Smooth muscle cell of the brain vasculature (primary cell): ENCODE data around the gene TMEM41B.

Source experiments
- DNase-seq: peaks from one replicate; pipeline ENCODE4 v3.0.0-alpha.2; 2012; ENCODE audit warnings: low read depth, low spot score

The TMEM41B gene

DNA sequence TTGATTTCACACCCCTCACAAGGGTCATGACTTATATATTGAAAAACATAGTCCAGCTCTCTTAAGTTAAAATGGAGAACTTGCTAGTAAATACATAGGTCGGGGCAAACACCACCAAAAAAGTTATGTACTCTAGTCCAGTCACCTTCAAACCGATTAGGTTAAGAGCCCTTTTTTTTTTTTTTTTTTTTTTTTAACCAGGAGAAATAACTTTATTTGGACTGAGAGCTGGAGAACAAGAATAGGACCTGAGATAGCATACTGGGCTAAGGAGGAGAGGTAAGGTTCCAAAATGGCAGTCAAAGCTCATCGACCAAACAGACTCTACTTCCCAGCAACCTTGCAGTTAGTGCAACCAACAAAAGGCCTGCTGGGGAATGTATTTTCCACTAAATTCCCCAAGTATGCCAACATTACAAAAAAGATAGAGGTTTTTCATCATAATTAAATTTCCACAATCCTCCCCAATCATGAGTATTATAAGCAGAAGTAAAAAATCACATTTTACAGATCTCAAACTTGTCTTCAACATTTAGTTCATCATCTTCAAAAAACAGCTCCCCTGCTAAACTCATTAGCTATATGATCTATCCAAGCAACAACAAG lies 3.8 kb downstream of the TMEM41B start:
- DNase-seq, result no peak

DNA sequence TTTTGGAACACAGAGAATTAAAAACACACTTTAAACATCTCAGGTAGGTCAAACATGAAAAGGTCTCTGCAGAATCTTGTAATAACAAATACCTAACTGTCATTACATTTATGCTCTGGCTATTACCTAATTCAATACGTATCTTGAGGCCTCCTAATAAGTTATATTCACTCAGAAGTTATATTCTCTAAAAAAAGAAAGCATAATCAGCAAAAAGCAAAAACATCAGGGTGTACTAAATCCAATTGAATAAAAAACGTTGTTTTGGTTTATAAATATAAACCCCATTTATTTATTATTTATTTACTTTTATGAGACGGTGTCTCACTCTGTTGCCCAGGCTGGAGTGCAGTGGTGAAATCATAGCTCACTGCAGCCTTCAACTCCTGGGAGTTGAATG lies 10.2 kb downstream of the TMEM41B start:
- no peak for DNase-seq

DNA sequence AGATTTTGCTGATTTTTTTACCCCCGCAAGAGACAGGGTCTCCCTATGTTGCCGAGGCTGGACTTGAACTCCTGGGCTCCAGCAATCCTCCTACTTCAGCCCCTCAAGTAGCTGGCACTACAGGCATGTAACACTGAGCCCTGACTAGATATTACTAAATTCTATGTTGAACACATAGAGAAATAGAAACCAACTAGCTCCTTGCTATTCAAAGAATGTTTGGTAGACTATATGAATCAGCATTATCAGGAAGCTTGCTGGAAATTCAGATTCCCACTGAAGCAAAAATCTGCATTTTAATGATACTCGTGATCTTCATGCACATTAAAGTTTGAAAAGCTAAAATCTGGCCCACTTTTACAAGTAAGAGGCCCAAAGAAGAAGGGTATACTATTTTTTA lies 11.9 kb downstream of the TMEM41B start:
- DNase-seq, result no peak

DNA sequence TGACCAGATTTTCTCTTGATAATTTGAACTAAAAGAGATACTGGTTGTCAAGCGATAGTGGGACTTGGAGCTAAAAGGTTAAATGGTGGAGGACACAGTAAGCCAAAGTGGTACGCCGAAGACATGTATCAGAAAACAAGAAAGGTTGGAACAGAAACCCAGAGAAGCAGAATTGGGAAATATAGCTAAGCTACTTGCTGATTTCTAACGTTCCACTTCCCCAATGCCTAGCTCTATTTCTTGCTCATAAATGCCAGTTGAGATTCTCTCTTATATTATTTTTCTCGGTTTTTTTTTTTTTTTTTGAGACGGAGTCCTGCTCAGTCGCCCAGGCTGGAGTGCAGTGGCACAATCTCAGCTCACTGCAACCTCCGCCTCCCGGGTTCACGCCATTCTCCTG lies 12.7 kb downstream of the TMEM41B start:
- DNase-seq, result no peak

DNA sequence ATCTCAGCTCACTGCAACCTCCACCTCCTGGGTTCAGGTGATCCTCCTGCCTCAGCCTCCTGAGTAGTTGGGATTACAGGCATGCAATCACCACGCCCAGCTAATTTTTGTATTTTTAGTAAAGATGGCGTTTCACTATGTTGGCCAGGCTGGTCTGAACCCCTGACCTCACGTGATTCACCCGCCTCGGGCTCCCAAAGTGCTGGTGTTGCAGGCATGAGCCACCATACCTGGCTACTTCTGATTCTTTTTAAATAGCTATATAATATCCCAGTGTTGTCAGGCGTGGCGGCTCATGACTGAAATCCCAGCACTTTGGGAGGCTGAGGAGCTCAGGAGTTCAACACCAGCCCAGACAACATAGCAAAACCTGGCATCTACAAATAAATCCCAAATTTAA lies 20.7 kb downstream of the TMEM41B start:
- DNase-seq, result no peak

DNA sequence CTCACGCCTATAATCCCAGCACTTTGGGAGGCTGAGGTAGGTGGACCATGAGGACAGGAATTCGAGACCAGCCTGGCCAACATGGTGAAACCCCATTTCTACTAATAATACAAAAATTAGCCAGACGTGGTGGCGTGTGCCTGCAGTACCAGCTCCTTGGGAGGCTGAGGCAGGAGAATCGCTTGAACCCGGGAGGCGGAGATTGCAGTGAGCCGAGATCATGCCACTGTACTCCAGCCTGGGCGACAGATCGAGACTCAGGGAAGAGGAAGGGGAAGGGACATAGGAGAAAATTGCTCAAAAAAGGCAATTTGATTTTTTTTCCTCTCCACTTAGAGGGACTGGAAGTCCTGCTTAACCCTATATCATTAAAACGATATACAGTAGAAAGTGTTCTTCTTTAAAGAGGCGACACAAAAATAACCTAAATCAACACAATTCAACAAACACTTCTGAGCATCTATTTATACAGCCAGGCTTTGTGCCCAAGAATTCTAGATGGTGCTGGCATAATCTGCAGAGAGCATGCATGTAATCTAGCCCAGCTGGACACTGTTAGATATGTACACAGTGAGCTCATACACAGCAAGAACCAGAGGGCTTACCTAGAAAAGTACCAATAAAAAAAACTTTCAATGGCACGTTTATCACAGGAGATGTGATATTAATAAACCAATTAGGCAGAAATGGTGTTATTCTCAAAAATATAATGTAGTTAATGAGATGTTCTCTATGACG lies 28.4 kb downstream of the TMEM41B start:
- DNase-seq, result no peak

DNA sequence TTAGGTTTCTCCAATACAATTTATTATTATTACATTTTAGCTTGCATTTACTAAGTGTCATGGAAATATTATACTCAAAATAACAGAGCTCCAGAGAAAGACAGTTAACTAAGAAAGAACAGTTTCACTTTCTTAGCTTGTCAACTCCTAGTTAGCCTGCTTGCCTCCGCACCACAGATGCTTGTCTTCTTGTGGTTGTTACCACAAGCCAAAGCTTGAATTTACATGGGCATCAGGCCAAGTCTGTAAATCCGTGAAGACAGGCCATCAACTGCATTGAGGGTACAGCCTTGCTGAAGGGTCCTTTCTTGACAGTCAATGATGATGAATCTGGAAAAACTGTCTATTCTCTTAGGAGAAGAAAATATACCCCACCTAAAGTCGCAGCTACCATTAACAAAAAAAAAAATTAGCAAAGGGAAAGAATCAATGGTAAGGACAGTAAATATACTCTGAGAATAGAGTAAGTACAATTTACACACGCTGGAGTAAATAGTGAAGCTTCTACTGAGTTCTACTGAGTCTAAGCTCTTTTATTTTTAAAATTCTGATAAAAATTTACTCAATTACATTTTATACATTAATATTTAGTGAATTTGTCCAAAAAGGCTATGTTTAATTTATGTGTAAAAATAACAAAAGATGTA lies 33.6 kb downstream of the TMEM41B start:
- peak; percentile 62 for DNase-seq

DNA sequence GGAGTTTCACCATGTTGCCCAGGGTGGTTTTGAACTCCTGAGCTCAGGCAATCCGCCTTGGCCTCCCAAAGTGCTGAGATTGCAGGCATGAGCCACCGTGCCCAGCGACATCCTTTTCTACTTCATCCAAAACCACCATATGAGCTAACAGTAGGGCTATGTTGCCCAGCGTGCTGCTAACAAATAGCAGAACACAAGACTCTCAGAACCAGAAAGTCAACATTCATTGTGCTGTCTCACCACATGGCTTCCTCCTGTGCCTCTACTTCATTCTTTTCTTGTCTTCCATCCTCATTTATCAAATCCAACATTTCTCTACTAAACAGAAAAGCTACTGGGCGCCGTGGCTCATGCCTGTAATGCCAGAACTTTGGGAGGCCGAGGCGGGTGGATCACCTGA lies 37.2 kb downstream of the TMEM41B start:
- DNase-seq, result no peak

DNA sequence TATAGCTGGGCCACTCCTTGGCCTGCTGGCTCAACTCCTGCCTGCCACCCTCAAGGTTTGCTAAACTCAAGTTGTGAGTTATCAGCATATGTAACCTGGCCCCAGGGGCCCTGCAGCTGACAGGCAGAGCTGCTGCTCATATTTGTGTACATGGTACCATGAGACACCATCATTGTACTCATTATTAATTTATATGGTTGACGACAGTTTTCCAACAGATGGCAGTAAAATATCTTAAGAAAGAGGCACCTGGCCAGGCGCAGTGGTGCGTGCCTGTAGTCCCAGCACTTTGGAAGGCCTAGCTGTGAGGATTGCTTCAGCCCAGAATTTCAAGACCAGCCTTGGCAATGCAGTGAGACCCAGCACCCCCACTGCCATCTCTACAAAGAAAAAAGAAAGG lies 37.8 kb downstream of the TMEM41B start:
- no peak for DNase-seq

DNA sequence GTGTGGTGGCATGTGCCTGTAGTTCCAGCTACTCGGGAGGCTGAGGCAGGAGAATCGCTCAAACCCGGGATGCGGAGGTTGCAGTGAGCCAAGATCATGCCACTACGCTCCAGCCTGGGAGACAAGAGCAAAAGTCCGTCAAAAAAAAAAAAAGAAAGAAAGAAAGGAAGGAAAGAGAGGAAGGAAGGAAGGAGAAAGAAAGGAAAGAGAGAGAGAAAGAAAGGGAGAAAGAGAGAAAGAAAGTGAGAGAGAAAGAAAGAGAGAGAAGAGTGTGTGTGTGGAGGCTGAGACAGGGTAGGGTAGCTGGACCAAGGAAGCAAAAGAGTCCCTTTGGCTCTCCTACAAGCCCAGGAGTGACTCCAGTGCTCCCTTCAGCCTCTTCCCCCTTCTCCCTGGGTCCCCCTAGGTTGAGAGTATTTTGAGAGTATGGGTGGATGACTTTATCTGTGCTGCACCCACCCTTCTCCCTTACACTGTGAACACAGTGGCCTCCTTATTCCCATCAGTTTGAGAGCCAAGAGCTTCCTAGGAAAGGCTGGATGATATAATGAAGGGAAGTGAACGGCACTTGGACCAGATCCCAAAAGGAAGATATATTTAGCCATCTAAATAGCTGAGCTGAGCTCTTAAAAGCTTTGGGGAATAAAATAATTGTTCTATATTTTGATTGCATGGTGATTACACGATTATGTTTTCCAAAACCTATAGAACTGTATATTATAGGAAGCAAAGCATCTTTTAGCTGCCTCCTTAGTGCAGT lies 39.7 kb downstream of the TMEM41B start:
- no peak for DNase-seq

DNA sequence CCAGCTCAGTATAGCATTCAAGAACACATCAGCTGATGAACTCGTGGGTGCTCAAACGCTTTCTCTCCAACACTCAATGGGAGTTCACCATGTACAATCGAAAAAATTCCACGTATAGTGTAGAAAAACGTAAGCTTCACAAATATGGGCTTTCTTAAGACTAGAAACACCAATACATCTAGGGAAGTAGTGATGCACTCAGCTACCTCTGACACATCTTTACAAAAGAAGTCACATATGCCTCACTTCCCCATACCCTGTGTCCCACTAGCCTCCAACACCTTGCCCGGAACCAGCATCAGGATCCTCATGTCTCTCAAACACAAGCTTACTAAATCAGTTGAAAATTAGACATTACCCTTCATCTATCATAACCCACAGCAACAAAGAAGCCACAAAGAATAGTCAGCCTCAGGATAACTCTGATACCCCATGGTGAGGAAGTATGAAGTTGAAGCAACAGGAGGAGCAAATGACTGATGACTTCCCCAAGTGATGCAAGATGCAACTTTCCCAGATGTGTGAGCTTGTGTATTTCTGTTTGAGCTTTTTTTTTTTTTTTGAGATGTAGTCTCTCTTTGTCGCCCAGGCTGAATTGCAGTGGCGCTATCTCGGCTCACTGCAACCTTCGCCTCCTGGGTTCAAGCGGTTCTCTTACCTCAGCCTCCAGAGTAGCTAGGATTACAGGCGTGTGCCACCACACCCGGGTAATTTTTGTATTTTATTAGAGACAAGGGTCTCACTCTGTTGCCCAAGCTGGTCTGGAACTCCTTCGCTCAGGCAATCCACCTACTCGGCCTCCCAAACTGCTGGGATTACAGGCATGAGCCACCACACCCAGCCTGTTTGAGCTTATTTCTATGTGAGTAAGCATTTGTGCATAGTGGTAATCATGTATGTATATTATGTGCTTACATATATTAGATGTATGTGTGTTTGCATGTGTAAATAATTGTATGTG lies 40.7 kb downstream of the TMEM41B start:
- no peak for DNase-seq

DNA sequence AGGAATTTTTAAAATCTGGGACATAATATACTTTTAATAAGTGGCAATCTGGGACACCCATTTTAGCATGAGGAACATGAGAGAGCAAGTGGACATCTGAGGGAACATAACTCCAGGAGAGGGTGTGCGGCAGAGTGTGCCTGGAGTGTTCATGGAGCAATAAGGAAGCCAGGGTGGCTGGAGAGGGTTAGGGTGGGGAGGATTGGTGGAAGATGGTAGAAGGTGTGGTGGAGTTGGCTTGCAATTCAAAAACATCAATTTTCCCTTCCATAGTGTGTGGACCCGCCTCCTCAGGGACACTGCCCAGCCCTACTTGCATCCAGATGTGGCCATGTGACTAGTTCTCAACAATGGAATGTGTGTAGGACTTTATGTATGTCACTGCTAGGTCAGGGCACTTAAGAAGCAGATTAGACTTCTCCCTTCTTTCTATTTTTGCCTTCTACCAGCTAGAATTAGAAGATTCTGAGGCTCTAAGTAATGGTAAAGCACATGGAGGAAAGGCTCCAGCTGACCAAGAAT lies 44.8 kb downstream of the TMEM41B start:
- no peak for DNase-seq

DNA sequence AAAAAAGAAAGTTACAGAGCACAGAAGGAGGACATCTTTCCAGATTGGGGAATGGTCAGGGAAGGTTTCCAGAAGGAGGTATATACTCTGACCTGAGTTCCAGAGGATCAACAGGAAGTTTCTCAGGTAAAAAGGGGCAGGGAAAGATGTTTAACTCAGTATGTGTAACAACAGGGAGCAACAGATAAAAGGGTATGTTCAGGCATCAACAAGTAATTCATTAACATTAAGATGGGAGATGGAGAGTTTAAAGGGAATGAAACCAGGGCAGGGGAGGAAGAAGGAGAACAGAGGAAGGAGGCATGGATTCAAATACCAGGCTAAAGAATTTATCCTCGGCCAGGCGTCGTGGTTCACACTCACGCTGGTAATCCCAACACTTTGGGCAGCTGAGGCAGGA lies 46.7 kb downstream of the TMEM41B start:
- no peak for DNase-seq

DNA sequence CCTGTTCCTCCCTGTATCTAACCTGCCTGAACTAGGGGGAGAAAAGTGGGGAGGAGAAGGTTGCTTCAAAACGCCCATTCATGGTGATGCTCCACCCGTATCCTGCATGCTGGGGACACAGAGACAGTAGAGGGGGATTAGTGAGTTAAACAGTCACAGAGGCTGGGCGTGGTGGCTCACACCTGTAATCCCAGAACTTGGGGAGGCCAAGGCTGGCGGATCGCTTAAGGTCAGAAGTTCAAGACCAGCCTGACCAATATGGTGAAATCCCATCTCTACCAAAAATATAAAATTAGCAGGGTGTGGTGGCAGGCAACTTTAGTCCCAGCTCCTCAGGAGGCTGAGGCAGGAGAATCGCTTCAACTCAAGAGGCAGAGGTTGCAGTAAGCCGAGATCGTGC lies 47.5 kb downstream of the TMEM41B start:
- DNase-seq, result no peak

DNA sequence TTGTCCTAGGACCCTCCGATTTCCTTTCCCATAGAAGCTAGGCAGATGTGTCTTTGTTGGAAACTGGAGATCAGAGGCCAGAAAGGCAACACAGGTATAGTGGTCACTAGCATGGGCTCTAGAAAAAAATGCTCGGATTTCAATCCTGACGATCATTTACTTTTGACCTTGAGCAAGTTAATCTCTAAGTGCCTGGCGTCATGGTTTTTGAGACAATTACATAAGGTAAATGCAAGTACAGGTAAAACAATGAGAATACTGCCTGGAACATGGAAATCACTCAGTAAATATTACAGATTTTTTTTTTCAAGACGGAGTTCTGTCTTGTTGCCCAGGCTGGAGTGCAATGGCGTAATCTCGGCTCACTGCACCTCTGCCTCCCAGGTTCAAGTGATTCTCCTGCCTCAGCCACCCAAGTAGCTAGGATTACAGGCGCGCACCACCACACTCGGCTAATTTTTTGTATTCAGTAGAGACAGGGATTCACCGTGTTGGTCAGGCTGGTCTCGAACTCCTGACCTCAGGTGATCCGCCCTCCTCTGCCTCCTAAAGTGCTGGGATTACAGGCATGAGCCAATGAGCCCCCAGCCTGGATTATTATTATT lies 48.2 kb downstream of the TMEM41B start:
- DNase-seq, result no peak

DNA sequence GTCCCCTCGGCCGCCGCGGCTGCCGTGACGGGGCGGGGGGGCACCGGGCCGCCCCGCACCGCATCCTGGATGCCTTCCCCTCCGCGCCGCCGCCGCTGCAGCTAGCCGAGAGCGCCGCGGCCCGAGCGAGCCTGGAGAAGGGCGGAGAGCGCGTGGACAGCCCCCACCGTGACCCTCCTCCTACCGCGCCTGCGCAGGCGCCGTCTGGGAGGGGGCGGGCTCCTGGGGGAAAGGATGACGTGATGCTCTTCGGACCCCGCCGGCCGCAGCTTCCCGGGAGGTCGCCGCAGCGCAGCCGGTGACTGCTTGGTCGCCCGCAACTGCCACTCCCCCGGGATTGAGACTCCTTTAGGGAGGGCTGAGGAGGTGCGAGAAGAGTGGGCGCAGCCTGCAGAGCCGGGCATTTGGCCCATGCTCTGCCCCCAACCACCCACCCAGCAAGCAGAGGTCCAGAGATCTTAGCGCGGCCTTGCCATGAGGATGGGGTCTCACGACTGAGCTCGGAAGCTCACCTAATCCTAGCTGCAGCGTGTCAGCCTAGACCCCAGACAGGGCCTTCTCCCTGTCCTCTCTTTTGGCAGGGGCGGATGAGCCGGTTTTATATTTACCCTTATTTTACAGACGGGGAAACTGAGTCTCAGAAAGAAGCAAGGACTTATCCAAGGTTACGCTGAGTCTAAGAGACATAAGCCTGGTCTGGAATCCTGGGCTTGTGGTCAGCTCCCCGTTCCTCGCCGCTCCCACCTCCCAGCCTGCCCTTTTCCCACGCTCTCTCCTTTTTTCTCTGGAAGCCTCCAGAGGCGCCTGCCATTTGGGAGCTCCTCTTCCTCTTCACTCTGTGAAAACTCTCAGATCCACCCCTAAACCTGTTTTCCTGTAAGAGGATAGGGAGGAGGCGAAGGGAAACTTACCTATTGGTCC lies 48.9 kb downstream of the TMEM41B start, which contains the start of gene DENND5A:
DENND5A (minus strand) TSS at position 140 of the 921 bp plus-strand sequence. CDS start 281 bp downstream, outside the sequence.
- DNase-seq, result peak; percentile 52

DNA sequence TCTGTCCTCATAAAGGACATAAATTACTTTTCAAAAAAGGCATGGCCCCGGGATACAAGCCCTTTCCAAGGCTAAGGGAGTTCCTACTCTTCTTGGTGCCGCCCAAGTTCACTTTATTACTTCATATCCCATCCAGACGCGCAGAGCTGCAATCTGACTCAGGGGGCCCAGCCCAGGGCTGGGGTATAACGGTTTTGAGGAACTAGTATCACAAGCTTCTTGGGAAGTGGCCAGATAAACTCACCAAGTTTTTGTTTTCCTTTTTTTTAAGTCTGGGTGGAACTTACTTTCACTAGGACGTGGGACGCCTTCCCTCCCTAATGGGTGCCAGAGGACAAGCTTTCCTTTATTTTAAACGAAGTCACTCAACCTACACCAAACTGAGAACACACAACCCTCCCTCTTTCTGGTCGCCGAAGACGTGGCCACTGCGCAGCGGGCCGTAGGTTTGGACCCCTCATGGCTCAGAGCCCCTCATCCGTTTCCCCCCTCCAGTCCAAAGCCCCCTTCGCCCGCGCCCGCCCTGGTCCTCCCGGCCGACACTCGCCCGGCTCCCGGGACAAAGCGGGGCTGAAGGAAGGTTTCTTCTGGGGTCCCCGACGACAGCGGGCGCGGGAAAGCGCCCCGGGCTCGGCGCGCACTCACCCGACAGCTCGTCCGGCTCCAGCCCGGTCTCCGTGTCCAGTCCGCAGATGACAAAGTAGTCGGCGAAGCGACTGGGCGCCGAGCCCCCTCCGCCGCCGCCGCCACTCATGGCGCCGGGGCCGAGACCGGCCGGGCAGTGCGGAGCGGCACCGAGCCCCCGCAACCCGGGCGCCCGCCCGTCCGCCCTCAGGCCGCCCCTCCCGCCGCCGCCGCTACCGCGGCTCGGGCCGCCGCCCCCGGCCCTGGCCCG lies 49.8 kb downstream of the TMEM41B start:
- DNase-seq, result no peak

DNA sequence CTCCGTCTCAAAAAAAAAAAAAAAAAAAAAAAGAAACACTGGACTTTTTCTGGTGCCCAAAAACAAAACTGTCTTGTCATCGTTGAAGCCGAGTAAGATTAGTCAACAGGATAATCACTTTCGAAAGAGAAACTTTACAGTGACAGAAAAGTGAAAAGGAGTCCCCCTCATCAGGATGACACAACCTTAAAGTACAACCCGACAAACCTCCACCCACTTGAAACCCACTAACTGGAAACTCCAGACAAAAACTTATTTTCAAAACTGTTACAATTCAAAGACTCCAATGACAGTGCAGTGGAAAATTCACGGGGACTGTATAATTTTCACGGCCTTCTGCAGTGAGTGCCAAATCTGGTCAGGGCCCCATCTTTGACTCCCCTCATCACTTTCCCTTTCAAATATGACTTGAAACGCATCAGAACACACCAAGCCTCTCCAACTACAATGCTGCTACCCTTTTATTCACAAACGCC lies 50.5 kb downstream of the TMEM41B start:
- DNase-seq, result no peak
